Retinal pigment epithelial cell (primary cell): ENCODE data around the gene HUNK.

Experiments
- DNase-seq: peaks from one replicate; pipeline ENCODE4 v3.0.0-alpha.2; 2010; ENCODE audit warnings: low read depth
- H3K4me3 ChIP-seq: 2 replicates; pipeline ENCODE4 v1.5.1; 2011; ENCODE audit warnings: mild to moderate bottlenecking, low read length, control low read depth, moderate library complexity
- TF ChIP-seq, protein P1 (sequence below): conservative IDR thresholded peaks from 2 replicates; pipeline ENCODE4 v1.5.1; 2011; ENCODE audit warnings: low read depth, low read length, control low read depth, inconsistent platforms

HUNK gene

DNA sequence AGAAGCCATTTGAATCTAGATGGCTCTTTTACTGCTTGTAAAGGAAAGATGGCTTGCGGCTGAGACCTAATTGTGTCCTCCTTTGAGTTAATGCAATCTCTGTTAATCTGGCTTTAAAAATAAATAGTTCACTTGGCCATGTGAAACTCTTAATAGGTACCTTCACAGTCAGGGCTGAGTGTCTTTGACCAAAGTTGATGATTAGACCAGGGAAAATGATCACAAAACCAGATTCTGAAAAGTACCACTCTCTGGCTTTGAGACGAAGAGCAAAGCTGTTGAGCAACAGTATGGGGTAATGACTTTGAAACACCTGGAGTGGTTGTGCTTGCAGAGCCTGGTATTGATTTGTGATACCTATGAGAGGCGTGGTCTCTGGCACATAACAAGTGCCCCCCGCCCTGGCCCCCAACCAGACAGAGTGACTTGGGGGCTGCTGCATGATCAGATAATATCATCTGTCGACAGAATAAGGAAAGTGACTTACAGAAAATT lies 4.7 kb downstream of the HUNK start:
- DNase-seq: no peak
- TF ChIP-seq, protein P1, sequence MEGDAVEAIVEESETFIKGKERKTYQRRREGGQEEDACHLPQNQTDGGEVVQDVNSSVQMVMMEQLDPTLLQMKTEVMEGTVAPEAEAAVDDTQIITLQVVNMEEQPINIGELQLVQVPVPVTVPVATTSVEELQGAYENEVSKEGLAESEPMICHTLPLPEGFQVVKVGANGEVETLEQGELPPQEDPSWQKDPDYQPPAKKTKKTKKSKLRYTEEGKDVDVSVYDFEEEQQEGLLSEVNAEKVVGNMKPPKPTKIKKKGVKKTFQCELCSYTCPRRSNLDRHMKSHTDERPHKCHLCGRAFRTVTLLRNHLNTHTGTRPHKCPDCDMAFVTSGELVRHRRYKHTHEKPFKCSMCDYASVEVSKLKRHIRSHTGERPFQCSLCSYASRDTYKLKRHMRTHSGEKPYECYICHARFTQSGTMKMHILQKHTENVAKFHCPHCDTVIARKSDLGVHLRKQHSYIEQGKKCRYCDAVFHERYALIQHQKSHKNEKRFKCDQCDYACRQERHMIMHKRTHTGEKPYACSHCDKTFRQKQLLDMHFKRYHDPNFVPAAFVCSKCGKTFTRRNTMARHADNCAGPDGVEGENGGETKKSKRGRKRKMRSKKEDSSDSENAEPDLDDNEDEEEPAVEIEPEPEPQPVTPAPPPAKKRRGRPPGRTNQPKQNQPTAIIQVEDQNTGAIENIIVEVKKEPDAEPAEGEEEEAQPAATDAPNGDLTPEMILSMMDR: no peak
- no peak overlapping the region for H3K4me3 ChIP-seq

- no peak overlapping the region for H3K4me3 ChIP-seq
- no peak for DNase-seq
- TF ChIP-seq, protein P1: no peak
These were observed 6.0 kb downstream of the HUNK start for GRCh38 chr21:31878831-31879230.

GRCh38 chr21:31879241-31879650 lies 6.4 kb downstream of the HUNK start:
- DNase-seq: no peak
- no peak overlapping the region for H3K4me3 ChIP-seq
- TF ChIP-seq, protein P1: no peak

GRCh38 chr21:31879911-31880310 lies 7.1 kb downstream of the HUNK start:
- no peak for DNase-seq
- no peak overlapping the region for H3K4me3 ChIP-seq
- TF ChIP-seq, protein P1: no peak

GRCh38 chr21:31880816-31881215 lies 8.0 kb downstream of the HUNK start:
- DNase-seq: no peak
- TF ChIP-seq, protein P1: no peak
- no peak overlapping the region for H3K4me3 ChIP-seq

DNA sequence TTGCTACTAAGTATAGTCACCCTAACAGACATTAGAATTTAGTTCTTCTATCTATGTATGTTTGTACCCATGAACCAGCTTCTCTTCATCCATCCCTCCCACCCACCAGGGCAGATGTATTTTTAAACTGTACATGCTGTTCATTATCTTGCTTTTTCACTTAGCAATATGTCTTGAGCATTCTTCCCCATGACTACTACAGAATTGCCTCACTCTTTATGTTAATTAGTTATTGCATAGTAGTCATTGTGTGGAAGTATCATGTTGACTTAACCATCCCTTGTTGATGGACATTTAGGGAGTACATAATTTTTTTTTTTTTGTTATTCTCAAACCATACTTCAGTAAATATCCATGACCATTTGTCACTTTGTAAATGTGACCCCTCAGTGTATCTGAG lies 9.9 kb downstream of the HUNK start:
- TF ChIP-seq, protein P1: no peak
- DNase-seq: no peak
- H3K4me3 ChIP-seq: no peak overlapping the region

GRCh38 chr21:31885146-31885545 lies 12.3 kb downstream of the HUNK start:
- DNase-seq: no peak
- TF ChIP-seq, protein P1: no peak

More at GRCh38 chr21:31885146-31885545, 12.3 kb downstream of the HUNK start:
- H3K4me3 ChIP-seq: no peak overlapping the region
